ENCODE results near the gene TCAP.

- TF ChIP-seq CTCF (IDR thresholded peaks at IDR 0.05; ENCODE audit: low read depth, low read length) = no peak
- no peak for TF ChIP-seq POLR2A (IDR thresholded peaks at IDR 0.05; ENCODE audit: extremely low read depth, insufficient read length)
Measured at GRCh38 chr17:39651923-39652586, 13.1 kb upstream of the TCAP start.

Data from NB4 (cell line).